ENCODE results near the gene BBS4.

Gene BBS4

GRCh38 chr15:72784456-72784876, 98.5 kb downstream of the BBS4 start:
- H3K27ac Mint-ChIP-seq = peak overlapping the region; percentile 98 to 99 (median 99)
- H3K36me3 Mint-ChIP-seq (ENCODE audit: low read depth) = peaks cover 4% of the 10 kb centered on the region
- H3K9me3 Mint-ChIP-seq = no peaks in the 10 kb centered on the region
- TF ChIP-seq CTCF (IDR thresholded peaks at IDR 0.05; ENCODE audit: unreplicated experiment in 3 of 3) = peak in 2 of 3 experiments; percentile 1 to 3
- H3K4me3 Mint-ChIP-seq = peak overlapping the region; percentile 87 to 97 (median 94)
- H3K27me3 Mint-ChIP-seq (ENCODE audit: low read depth) = no peaks in the 10 kb centered on the region
- peaks cover 30% of the 10 kb centered on the region for H3K4me1 Mint-ChIP-seq

GRCh38 chr15:72785432-72785831, 99.4 kb downstream of the BBS4 start:
- Mint-ChIP-seq H3K4me1 (peaks cover 30% of the 10 kb centered on the region), H3K9me3 (no peaks in the 10 kb centered on the region), H3K36me3 (ENCODE audit: low read depth) (no peaks in the 10 kb centered on the region), H3K27me3 (ENCODE audit: low read depth) (no peaks in the 10 kb centered on the region), H3K27ac (peak overlapping the region; percentile 30 to 99 (median 98)), H3K4me3 (peak overlapping the region in 2 of 3 experiments; percentile 26 to 53)
- TF ChIP-seq CTCF (IDR thresholded peaks at IDR 0.05; ENCODE audit: unreplicated experiment in 3 of 3) = no peak

- H3K27me3 Mint-ChIP-seq (ENCODE audit: low read depth) = no peaks in the 10 kb centered on the region
- H3K9me3 Mint-ChIP-seq = no peaks in the 10 kb centered on the region
- no peak overlapping the region for H3K4me3 Mint-ChIP-seq
- no peaks in the 10 kb centered on the region for H3K36me3 Mint-ChIP-seq (ENCODE audit: low read depth)
- H3K27ac Mint-ChIP-seq = peak overlapping the region in 1 of 3 experiments; percentile 98
- no peak for TF ChIP-seq CTCF (IDR thresholded peaks at IDR 0.05; ENCODE audit: unreplicated experiment in 3 of 3)
- peaks cover 30% of the 10 kb centered on the region for H3K4me1 Mint-ChIP-seq
These were observed 99.8 kb downstream of the BBS4 start for GRCh38 chr15:72785841-72786240.

GRCh38 chr15:72786242-72786641, 100.2 kb downstream of the BBS4 start:
- no peak overlapping the region for H3K27ac Mint-ChIP-seq
- no peaks in the 10 kb centered on the region for H3K9me3 Mint-ChIP-seq
- H3K4me3 Mint-ChIP-seq = no peak overlapping the region
- no peak for TF ChIP-seq CTCF (IDR thresholded peaks at IDR 0.05; ENCODE audit: unreplicated experiment in 3 of 3)
- H3K27me3 Mint-ChIP-seq (ENCODE audit: low read depth) = no peaks in the 10 kb centered on the region
- no peaks in the 10 kb centered on the region for H3K36me3 Mint-ChIP-seq (ENCODE audit: low read depth)
- peaks cover 28% of the 10 kb centered on the region for H3K4me1 Mint-ChIP-seq

- no peaks in the 10 kb centered on the region for H3K9me3 Mint-ChIP-seq
- no peak overlapping the region for H3K27ac Mint-ChIP-seq
- H3K27me3 Mint-ChIP-seq (ENCODE audit: low read depth) = no peaks in the 10 kb centered on the region
- TF ChIP-seq CTCF (IDR thresholded peaks at IDR 0.05; ENCODE audit: unreplicated experiment in 3 of 3) = no peak
- no peaks in the 10 kb centered on the region for H3K36me3 Mint-ChIP-seq (ENCODE audit: low read depth)
- peak overlapping the region in 1 of 3 experiments; percentile 38 for H3K4me3 Mint-ChIP-seq
- peaks cover 23% of the 10 kb centered on the region for H3K4me1 Mint-ChIP-seq
These were observed 100.8 kb downstream of the BBS4 start for GRCh38 chr15:72786676-72787345.

GRCh38 chr15:72787526-72787925, 101.5 kb downstream of the BBS4 start:
- peak overlapping the region in 2 of 3 experiments; percentile 18 to 40 for H3K27ac Mint-ChIP-seq
- H3K27me3 Mint-ChIP-seq (ENCODE audit: low read depth) = peaks cover 3% of the 10 kb centered on the region
- TF ChIP-seq CTCF (IDR thresholded peaks at IDR 0.05; ENCODE audit: unreplicated experiment in 3 of 3) = no peak
- peaks cover 20% of the 10 kb centered on the region for H3K4me1 Mint-ChIP-seq
- no peaks in the 10 kb centered on the region for H3K9me3 Mint-ChIP-seq
- no peaks in the 10 kb centered on the region for H3K36me3 Mint-ChIP-seq (ENCODE audit: low read depth)
- H3K4me3 Mint-ChIP-seq = peak overlapping the region in 1 of 3 experiments; percentile 38

Measured in nephron (organoid).